ENCODE results near the gene CA11.

- TF ChIP-seq, protein P1, sequence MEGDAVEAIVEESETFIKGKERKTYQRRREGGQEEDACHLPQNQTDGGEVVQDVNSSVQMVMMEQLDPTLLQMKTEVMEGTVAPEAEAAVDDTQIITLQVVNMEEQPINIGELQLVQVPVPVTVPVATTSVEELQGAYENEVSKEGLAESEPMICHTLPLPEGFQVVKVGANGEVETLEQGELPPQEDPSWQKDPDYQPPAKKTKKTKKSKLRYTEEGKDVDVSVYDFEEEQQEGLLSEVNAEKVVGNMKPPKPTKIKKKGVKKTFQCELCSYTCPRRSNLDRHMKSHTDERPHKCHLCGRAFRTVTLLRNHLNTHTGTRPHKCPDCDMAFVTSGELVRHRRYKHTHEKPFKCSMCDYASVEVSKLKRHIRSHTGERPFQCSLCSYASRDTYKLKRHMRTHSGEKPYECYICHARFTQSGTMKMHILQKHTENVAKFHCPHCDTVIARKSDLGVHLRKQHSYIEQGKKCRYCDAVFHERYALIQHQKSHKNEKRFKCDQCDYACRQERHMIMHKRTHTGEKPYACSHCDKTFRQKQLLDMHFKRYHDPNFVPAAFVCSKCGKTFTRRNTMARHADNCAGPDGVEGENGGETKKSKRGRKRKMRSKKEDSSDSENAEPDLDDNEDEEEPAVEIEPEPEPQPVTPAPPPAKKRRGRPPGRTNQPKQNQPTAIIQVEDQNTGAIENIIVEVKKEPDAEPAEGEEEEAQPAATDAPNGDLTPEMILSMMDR (conservative IDR thresholded peaks at IDR 0.05; ENCODE audit: low read depth, low read length) = no peak
- no peak for TF ChIP-seq EZH2 (IDR thresholded peaks at IDR 0.05; ENCODE audit: borderline replicate concordance, low read depth, low read length, poor library complexity, severe bottlenecking)
Measured at GRCh38 chr19:48686088-48686487, 40.1 kb upstream of the CA11 start.

Measured in A673 (cell line).